GM23338 (cell line): ENCODE measurements around the gene SMOC2. TPM values are rescaled to one million over a fixed set of nuclear protein-coding genes. Genes with fewer than 3 reads are reported as not detected.

Source experiments
- ATAC-seq: fragments of 200-7000 bp; cut with Tn5 transposase; 3 replicates; pipeline ENCODE4 v1.9.1; 2020
- DNase-seq: peaks from one replicate; pipeline ENCODE4 v3.0.0-alpha.2; 2015; ENCODE audit warnings: low spot score
- H2AFZ ChIP-seq: fragments of 200-600 bp; sonication (generic); 2 replicates; pipeline ENCODE4 v1.8.0; 2016; ENCODE audit warnings: antibody characterized with exemption, mild to moderate bottlenecking, moderate library complexity
- H3F3A ChIP-seq: fragments of 200-600 bp; sonication (generic); replicated peaks from 2 replicates; pipeline ENCODE4 v1.8.0; 2017; ENCODE audit warnings: antibody characterized with exemption, mixed run types, low read depth
- H3K27ac ChIP-seq: fragments of 200-600 bp; sonication (generic); 2 replicates; pipeline ENCODE4 v1.6.1; 2016; ENCODE audit warnings: low read depth
- H3K27me3 ChIP-seq: fragments of 200-600 bp; sonication (generic); 2 replicates; pipeline ENCODE4 v1.8.0; 2016; ENCODE audit warnings: mild to moderate bottlenecking, mixed run types, moderate library complexity; ENCODE audit not compliant: insufficient read depth
- H3K36me3 ChIP-seq: fragments of 200-600 bp; sonication (generic); 2 replicates; pipeline ENCODE4 v1.8.0; 2016; ENCODE audit warnings: mild to moderate bottlenecking; ENCODE audit not compliant: insufficient read depth
- H3K4me1 ChIP-seq: fragments of 200-600 bp; sonication (generic); 2 replicates; pipeline ENCODE4 v1.8.0; 2016; ENCODE audit warnings: mild to moderate bottlenecking, moderate library complexity; ENCODE audit not compliant: insufficient read depth
- H3K4me2 ChIP-seq: fragments of 200-600 bp; sonication (generic); 2 replicates; pipeline ENCODE4 v1.7.1; 2017; ENCODE audit warnings: mixed run types
- H3K4me3 ChIP-seq: fragments of 200-600 bp; sonication (generic); 2 replicates; pipeline ENCODE4 v1.6.1; 2016; ENCODE audit warnings: mixed run types
- H3K79me2 ChIP-seq: fragments of 200-600 bp; sonication (generic); replicated peaks from 2 replicates; pipeline ENCODE4 v1.8.0; 2017; ENCODE audit warnings: mild to moderate bottlenecking; ENCODE audit not compliant: insufficient read depth
- H3K9me2 ChIP-seq: fragments of 200-600 bp; sonication (generic); 2 replicates; pipeline ENCODE4 v1.8.0; 2017; ENCODE audit not compliant: insufficient read depth
- H4K20me1 ChIP-seq: fragments of 200-600 bp; sonication (generic); replicated peaks from 2 replicates; pipeline ENCODE4 v1.8.0; 2017; ENCODE audit warnings: mild to moderate bottlenecking; ENCODE audit not compliant: insufficient read depth
- H3K27ac Mint-ChIP-seq: 2 replicates; pipeline ENCODE4 v1.8.0; 2020; ENCODE audit warnings: inconsistent platforms, mild to moderate bottlenecking, moderate library complexity, mixed read lengths
- H3K27me3 Mint-ChIP-seq: 3 replicates; pipeline ENCODE4 v1.8.0; 2022; ENCODE audit warnings: low read depth, mild to moderate bottlenecking, moderate library complexity, mixed read lengths, inconsistent platforms; ENCODE audit not compliant: insufficient read depth, poor library complexity
- H3K36me3 Mint-ChIP-seq: 3 replicates; pipeline ENCODE4 v1.8.0; 2021; ENCODE audit warnings: low read depth, mild to moderate bottlenecking, inconsistent platforms, moderate library complexity, mixed read lengths
- H3K4me1 Mint-ChIP-seq: 3 replicates; pipeline ENCODE4 v1.8.0; 2020; ENCODE audit warnings: mild to moderate bottlenecking, inconsistent platforms, mixed read lengths
- H3K4me3 Mint-ChIP-seq: 3 replicates; pipeline ENCODE4 v1.8.0; 2021; ENCODE audit warnings: moderate library complexity, mild to moderate bottlenecking, inconsistent platforms, mixed read lengths
- H3K9me3 Mint-ChIP-seq: 3 replicates; pipeline ENCODE4 v1.8.0; 2020; ENCODE audit warnings: moderate library complexity, mild to moderate bottlenecking, inconsistent platforms, mixed read lengths
- CREB1 ChIP-seq: fragments of 250-450 bp; sonication (Bioruptor Pico); IDR thresholded peaks from 2 replicates; pipeline ENCODE4 v1.5.0; 2020; ENCODE audit warnings: low read depth, mild to moderate bottlenecking, moderate library complexity
- CTCF ChIP-seq, 2 experiments: fragments of 200-600 bp in 1 of 2; sonication (generic) in 1 of 2; conservative IDR thresholded peaks; 2 replicates each; pipeline versions ENCODE4 v1.5.1 to v1.6.1; 2016 to 2017; ENCODE audit warnings: antibody characterized with exemption in 2 of 2, low read depth in 2 of 2, mild to moderate bottlenecking in 2 of 2, moderate library complexity in 1 of 2
- EZH2 ChIP-seq: fragments of 200-600 bp; sonication (generic); IDR thresholded peaks from one replicate; pipeline ENCODE4 v1.8.0; 2017; ENCODE audit warnings: antibody characterized with exemption, mild to moderate bottlenecking, low read depth; ENCODE audit not compliant: unreplicated experiment
- NANOG ChIP-seq: IDR thresholded peaks from 2 replicates; pipeline ENCODE4 v1.6.1; 2016; ENCODE audit warnings: antibody characterized with exemption, borderline replicate concordance
- POLR2AphosphoS5 ChIP-seq: IDR thresholded peaks from 2 replicates; pipeline ENCODE4 v1.6.1; 2016; ENCODE audit warnings: antibody characterized with exemption, low read depth
- STAT1 ChIP-seq: IDR thresholded peaks from one replicate; pipeline ENCODE4 v1.6.1; 2016; ENCODE audit warnings: antibody characterized with exemption; ENCODE audit not compliant: unreplicated experiment
- ZNF331 ChIP-seq: fragments of 250-450 bp; sonication (Bioruptor Pico); IDR thresholded peaks from 2 replicates; pipeline ENCODE4 v1.5.0; 2020; ENCODE audit warnings: low read depth, mild to moderate bottlenecking, moderate library complexity
- ZNF462 ChIP-seq: fragments of 250-450 bp; sonication (Bioruptor Pico); IDR thresholded peaks from 2 replicates; pipeline ENCODE4 v1.5.0; 2020; ENCODE audit warnings: mild to moderate bottlenecking, moderate library complexity
- polyA plus RNA-seq: library from polyadenylated mRNA; unstranded; fragments of >200 nt; fragmentation: Nextera tagmentation; extraction: Ambion mirVana; gene quantifications from 2 replicates; pipeline ENCODE4 v1.2.1, GENCODE V29; 2016
- total RNA-seq: library from RNA; depleted of rRNA; stranded (reverse); fragments of >200 nt; shearing (Covaris generic); gene quantifications from 2 replicates; pipeline ENCODE4 v1.2.3, GENCODE V29; 2014

SMOC2 gene
- total and polyA plus RNA-seq, 2 experiments from 2014 or later, result 4.3 to 6.5 TPM

- H3K36me3 Mint-ChIP-seq, result no peaks in the 10 kb centered on the region
- no peak overlapping the region for H3K4me3 ChIP-seq
Measured at GRCh38 chr6:168540713-168541291, 99.8 kb downstream of the SMOC2 start.

GRCh38 chr6:168541307-168541706, 100.3 kb downstream of the SMOC2 start:
- Mint-ChIP-seq H3K27ac (no peak overlapping the region), H3K9me3 (no peaks in the 10 kb centered on the region), H3K4me3 (no peak overlapping the region), H3K27me3 (peaks cover 11% of the 10 kb centered on the region), H3K36me3 (no peaks in the 10 kb centered on the region), H3K4me1 (peaks cover 47% of the 10 kb centered on the region)
- Histone ChIP-seq H2AFZ (no peak overlapping the region), H3K4me3 (no peak overlapping the region), H3K27ac (peak overlapping the region; percentile 70; the same call in 1 of the 2 replicates), H3K27me3 (no peaks in the 10 kb centered on the region), H3K4me2 (peak overlapping the region; percentile 7), H3K36me3 (no peaks in the 10 kb centered on the region), H4K20me1 (no peaks in the 10 kb centered on the region), H3K4me1 (peaks cover 12% of the 10 kb centered on the region), H3K9me2 (no peaks in the 10 kb centered on the region), H3K79me2 (no peaks in the 10 kb centered on the region), H3F3A (no peaks in the 10 kb centered on the region)
- DNase-seq (no peak), ATAC-seq (no peak)
- TF ChIP-seq CTCF (conservative IDR thresholded peaks at IDR 0.05; ENCODE audit: low read depth in 2 of 2) (no peak), ZNF462 (CRISPR knock-in tag) (no peak), STAT1 (no peak), ZNF331 (no peak)

More at GRCh38 chr6:168540713-168541291, 99.8 kb downstream of the SMOC2 start:
- Histone ChIP-seq H3K27ac (peak overlapping the region; percentile 70; the same call in 1 of the 2 replicates), H3K4me1 (peaks cover 12% of the 10 kb centered on the region), H3K79me2 (no peaks in the 10 kb centered on the region), H2AFZ (no peak overlapping the region), H4K20me1 (no peaks in the 10 kb centered on the region), H3K36me3 (no peaks in the 10 kb centered on the region), H3K4me2 (peak overlapping the region; percentile 58), H3K9me2 (no peaks in the 10 kb centered on the region), H3K27me3 (no peaks in the 10 kb centered on the region), H3F3A (no peaks in the 10 kb centered on the region)
- TF ChIP-seq CTCF (conservative IDR thresholded peaks at IDR 0.05; ENCODE audit: low read depth in 2 of 2) (0 out of 4 replicates have a peak, but pooled peaks of 1 of the 2 experiments have one; percentile 2), EZH2 (no peak), POLR2AphosphoS5 (no peak), CREB1 (no peak), NANOG (no peak)
- Mint-ChIP-seq H3K4me3 (peak overlapping the region; percentile 6; the same call in 1 of the 3 replicates), H3K27ac (peak overlapping the region; percentile 64; the same call in 1 of the 2 replicates), H3K9me3 (no peaks in the 10 kb centered on the region), H3K27me3 (peaks cover 11% of the 10 kb centered on the region), H3K4me1 (peaks cover 47% of the 10 kb centered on the region)
- ATAC-seq (peak; percentile 92), DNase-seq (peak; percentile 77)
